Measurements from ENCODE around the gene NEDD4L. TPM values are rescaled to one million over a fixed set of nuclear protein-coding genes. Genes with fewer than 3 reads are reported as not detected.

The NEDD4L gene
- polyA plus RNA-seq, 1 of the 3 experiments (the other 2 are of a cell fraction), result 13.2 TPM

DNA sequence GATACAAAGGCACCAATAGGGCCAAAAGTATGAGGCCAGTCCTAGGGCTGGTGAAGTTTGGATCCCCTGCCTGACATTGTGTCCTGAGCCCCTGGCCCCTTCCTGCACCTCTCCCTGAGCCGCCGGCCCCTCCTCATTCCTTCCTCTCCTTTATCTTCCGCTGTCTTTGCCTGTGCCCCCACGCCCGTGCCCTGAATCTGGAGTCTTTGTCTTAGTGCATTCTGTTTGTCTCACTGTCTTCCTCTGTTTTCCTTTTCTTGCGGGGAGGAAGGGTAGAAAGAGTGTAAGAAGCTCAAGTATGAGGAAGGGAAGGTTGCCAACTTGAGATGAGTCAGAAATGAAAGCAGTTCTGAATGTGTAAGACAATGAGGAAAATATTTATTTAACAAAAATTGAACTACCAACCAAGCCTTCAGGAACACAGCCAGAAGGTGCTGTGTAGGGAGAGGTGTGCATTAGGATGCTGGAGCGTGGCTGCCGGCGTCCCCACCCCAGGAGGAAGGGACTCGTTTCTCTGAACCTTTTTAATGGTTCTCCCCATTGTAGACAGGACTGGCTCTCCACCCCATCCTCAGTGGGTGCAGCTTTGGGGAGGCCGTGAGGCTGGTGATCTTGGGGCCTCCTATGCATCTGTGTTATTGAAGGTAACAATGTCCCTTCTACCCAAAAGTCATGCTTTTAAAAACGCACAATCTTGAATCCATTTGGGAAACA lies 133.1 kb downstream of the NEDD4L start:
- DNase-seq, result no peak
- peaks cover 4% of the 10 kb centered on the region for H3F3A ChIP-seq (replicated peaks; ENCODE audit: insufficient read depth)
- 34% methylated on average over 10 of the region's 12 CpGs for WGBS (ENCODE audit: low lambda C conversion rate)
- H4K20me1 ChIP-seq (ENCODE audit: insufficient read depth), result no peaks in the 10 kb centered on the region
- H3K4me2 ChIP-seq, result peak overlapping the region; percentile 67
- H3K9ac ChIP-seq, result no peak overlapping the region
- no peaks in the 10 kb centered on the region for H3K27me3 ChIP-seq (ENCODE audit: insufficient read depth)
- ChIA-PET POLR2A (no interaction called here), CTCF (interaction anchor here (0.7 to 2.3 kb wide), 8 partner anchors 14 to 587 kb away, joined by 3 to 12 read pairs (median 4); partner anchors contain the start of gene NEDD4L)
- H2AFZ ChIP-seq (ENCODE audit: low read depth), result peak overlapping the region; percentile 82
- no peaks in the 10 kb centered on the region for H3K9me3 ChIP-seq
- TF ChIP-seq NRF1 (IDR thresholded peaks at IDR 0.05; ENCODE audit: low read depth, low read length) (no peak), POLR2AphosphoS5 (IDR thresholded peaks at IDR 0.05; ENCODE audit: low read depth, low read length) (peak; percentile 44; the same call in 1 of the 2 replicates), EP300 (IDR thresholded peaks at IDR 0.05; ENCODE audit: borderline replicate concordance in 1 of 2, low read depth in 1 of 2, low read length in 1 of 2) (peak in 1 of 2 experiments; percentile 37; a peak in 1 of 4 replicates), FOSL2 (IDR thresholded peaks at IDR 0.05; ENCODE audit: borderline replicate concordance, low read depth) (peak; percentile 82), ELF1 (IDR thresholded peaks at IDR 0.05) (peak; percentile 69; the same call in 1 of the 2 replicates), PBX3 (IDR thresholded peaks at IDR 0.05) (peak; percentile 16; the same call in 1 of the 2 replicates), USF2 (IDR thresholded peaks at IDR 0.05; ENCODE audit: borderline replicate concordance, low read depth, low read length) (no peak), TCF12 (IDR thresholded peaks at IDR 0.05) (peak; percentile 63), NFIC (IDR thresholded peaks at IDR 0.05; ENCODE audit: borderline replicate concordance) (peak; percentile 84), TAF1 (IDR thresholded peaks at IDR 0.05; ENCODE audit: borderline replicate concordance, low read depth, low read length) (no peak), MXI1 (IDR thresholded peaks at IDR 0.05; ENCODE audit: low read depth, low read length) (no peak), RXRA (IDR thresholded peaks at IDR 0.05; ENCODE audit: borderline replicate concordance, low read depth) (peak; percentile 29; the same call in 1 of the 2 replicates), JUND (IDR thresholded peaks at IDR 0.05) (peak; percentile 74)
- TF ChIP-seq, protein P1, sequence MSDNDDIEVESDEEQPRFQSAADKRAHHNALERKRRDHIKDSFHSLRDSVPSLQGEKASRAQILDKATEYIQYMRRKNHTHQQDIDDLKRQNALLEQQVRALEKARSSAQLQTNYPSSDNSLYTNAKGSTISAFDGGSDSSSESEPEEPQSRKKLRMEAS (IDR thresholded peaks at IDR 0.05; ENCODE audit: low read depth), result 0 out of 2 replicates have a peak, but pooled peaks have one; percentile 41
- 0 out of 4 replicates have a peak overlapping the region, but pooled peaks of 1 of the 2 experiments have one; percentile 7 for H3K4me3 ChIP-seq (ENCODE audit: low read depth in 2 of 2, low read length in 1 of 2)
- H3K9me2 ChIP-seq, result no peaks in the 10 kb centered on the region
- H3K79me2 ChIP-seq (ENCODE audit: insufficient read depth), result no peaks in the 10 kb centered on the region
- H3K4me1 ChIP-seq (ENCODE audit: control insufficient read depth in 1 of 2, insufficient read depth in 2 of 2, low read depth in 1 of 2, low read length in 1 of 2), result peaks cover 22 to 48% of the 10 kb centered on the region in 2 experiments
- no peaks in the 10 kb centered on the region for H3K36me3 ChIP-seq (replicated peaks in 1 of 2; ENCODE audit: control insufficient read depth in 1 of 2, insufficient read depth in 2 of 2, low read length in 1 of 2)
- peak overlapping the region; percentile 61 to 78 for H3K27ac ChIP-seq (ENCODE audit: low read depth in 2 of 2, low read length in 1 of 2)

GRCh38 chr18:58177896-58178470 lies 134.0 kb downstream of the NEDD4L start:
- no peaks in the 10 kb centered on the region for H3K36me3 ChIP-seq (replicated peaks in 1 of 2; ENCODE audit: control insufficient read depth in 1 of 2, insufficient read depth in 2 of 2, low read length in 1 of 2)
- no peak overlapping the region for H3K4me2 ChIP-seq
- H3F3A ChIP-seq (replicated peaks; ENCODE audit: insufficient read depth), result peaks cover 4% of the 10 kb centered on the region
- H3K79me2 ChIP-seq (ENCODE audit: insufficient read depth), result no peaks in the 10 kb centered on the region
- H4K20me1 ChIP-seq (ENCODE audit: insufficient read depth), result no peaks in the 10 kb centered on the region
- H3K4me3 ChIP-seq (ENCODE audit: low read depth in 2 of 2, low read length in 1 of 2), result no peak overlapping the region
- WGBS (ENCODE audit: low lambda C conversion rate), result 76% methylated on average over 4 of the region's 4 CpGs
- H3K9me3 ChIP-seq, result no peaks in the 10 kb centered on the region
- DNase-seq, result peak; percentile 68
- no peaks in the 10 kb centered on the region for H3K9me2 ChIP-seq
- CTCF ChIA-PET, result interaction anchor here (0.7 to 2.3 kb wide), 8 partner anchors 13 to 586 kb away, joined by 3 to 12 read pairs (median 4); partner anchors contain the start of gene NEDD4L
- H3K9ac ChIP-seq, result no peak overlapping the region
- no peaks in the 10 kb centered on the region for H3K27me3 ChIP-seq (ENCODE audit: insufficient read depth)
- H3K27ac ChIP-seq (ENCODE audit: low read depth in 2 of 2, low read length in 1 of 2), result peak overlapping the region in 1 of 2 experiments; percentile 78; a peak in 1 of 4 replicates
- H3K4me1 ChIP-seq (ENCODE audit: control insufficient read depth in 1 of 2, insufficient read depth in 2 of 2, low read depth in 1 of 2, low read length in 1 of 2), result peaks cover 22 to 48% of the 10 kb centered on the region in 2 experiments
- TF ChIP-seq FOXJ3 (CRISPR knock-in tag; IDR thresholded peaks at IDR 0.05) (0 out of 2 replicates have a peak, but pooled peaks have one; percentile 30), GATA2 (CRISPR knock-in tag; IDR thresholded peaks at IDR 0.05) (peak; percentile 6; the same call in 1 of the 2 replicates), RCOR1 (IDR thresholded peaks at IDR 0.05; ENCODE audit: low read length) (no peak), YY1 (IDR thresholded peaks at IDR 0.05; ENCODE audit: low read depth) (no peak)
- POLR2A ChIA-PET, result no interaction called here
- H2AFZ ChIP-seq (ENCODE audit: low read depth), result no peak overlapping the region

Measured in SK-N-SH (cell line).